Adrenal gland (tissue), 5 donors: ENCODE results near the gene GSTA3.

ENCODE experiments used
- POLR2A ChIP-seq, 2 donors: fragments of 450-650 bp; IDR thresholded peaks; one replicate each; pipeline ENCODE4 v1.6.1; 2017; ENCODE audit warnings: antibody characterized with exemption in 2 of 2, mild to moderate bottlenecking in 2 of 2, moderate library complexity in 1 of 2
- TF ChIP-seq, protein P1 (sequence below), 6 experiments: fragments of 450-650 bp in 4 of 6; fragments of 200-600 bp in 2 of 6; sonication (generic) in 1 of 6; IDR thresholded peaks; 1 replicate in 5 of 6; 2 replicates in 1 of 6; pipeline versions ENCODE4 v1.5.1 to v1.8.0; 2016 to 2021; ENCODE audit warnings: antibody characterized with exemption in 6 of 6, mild to moderate bottlenecking in 2 of 6, moderate library complexity in 1 of 6
- donor health status: DM: no; HTN: no; CAD: no.

- TF ChIP-seq POLR2A (IDR thresholded peaks at IDR 0.05) = no peak
- TF ChIP-seq, protein P1, sequence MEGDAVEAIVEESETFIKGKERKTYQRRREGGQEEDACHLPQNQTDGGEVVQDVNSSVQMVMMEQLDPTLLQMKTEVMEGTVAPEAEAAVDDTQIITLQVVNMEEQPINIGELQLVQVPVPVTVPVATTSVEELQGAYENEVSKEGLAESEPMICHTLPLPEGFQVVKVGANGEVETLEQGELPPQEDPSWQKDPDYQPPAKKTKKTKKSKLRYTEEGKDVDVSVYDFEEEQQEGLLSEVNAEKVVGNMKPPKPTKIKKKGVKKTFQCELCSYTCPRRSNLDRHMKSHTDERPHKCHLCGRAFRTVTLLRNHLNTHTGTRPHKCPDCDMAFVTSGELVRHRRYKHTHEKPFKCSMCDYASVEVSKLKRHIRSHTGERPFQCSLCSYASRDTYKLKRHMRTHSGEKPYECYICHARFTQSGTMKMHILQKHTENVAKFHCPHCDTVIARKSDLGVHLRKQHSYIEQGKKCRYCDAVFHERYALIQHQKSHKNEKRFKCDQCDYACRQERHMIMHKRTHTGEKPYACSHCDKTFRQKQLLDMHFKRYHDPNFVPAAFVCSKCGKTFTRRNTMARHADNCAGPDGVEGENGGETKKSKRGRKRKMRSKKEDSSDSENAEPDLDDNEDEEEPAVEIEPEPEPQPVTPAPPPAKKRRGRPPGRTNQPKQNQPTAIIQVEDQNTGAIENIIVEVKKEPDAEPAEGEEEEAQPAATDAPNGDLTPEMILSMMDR (IDR thresholded peaks at IDR 0.05) = no peak
Observed at GRCh38 chr6:52876056-52876787, 33.3 kb downstream of the GSTA3 start.
